ENCODE data around the gene CNN2.

DNA sequence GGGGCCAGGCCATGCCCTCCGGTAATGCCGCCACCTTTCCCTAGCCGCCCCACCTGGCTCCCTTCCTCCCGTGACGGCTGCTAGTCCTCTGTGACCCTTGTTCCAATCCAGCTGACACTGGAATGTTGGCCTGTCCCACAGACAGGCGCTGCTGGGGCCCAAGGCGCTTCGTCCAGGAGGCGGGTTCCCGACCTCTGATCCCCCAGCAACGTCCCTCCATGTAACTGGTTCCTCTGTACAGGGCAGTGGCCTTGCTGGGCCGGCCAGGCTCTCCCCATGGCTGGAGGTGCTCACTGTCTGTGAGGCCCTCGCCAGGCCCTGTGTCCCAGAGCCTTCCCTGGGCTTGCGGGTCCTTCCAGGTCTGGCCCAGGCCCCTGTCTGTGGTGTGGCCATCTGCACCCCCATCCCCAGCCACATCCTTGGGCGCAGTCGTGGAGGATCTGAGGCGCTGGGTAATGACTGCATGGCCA is 33.0 kb upstream of the CNN2 start:
- TF ChIP-seq NRF1 (IDR thresholded peaks at IDR 0.05; ENCODE audit: low read depth, low read length) = no peak
- TF ChIP-seq, protein P1, sequence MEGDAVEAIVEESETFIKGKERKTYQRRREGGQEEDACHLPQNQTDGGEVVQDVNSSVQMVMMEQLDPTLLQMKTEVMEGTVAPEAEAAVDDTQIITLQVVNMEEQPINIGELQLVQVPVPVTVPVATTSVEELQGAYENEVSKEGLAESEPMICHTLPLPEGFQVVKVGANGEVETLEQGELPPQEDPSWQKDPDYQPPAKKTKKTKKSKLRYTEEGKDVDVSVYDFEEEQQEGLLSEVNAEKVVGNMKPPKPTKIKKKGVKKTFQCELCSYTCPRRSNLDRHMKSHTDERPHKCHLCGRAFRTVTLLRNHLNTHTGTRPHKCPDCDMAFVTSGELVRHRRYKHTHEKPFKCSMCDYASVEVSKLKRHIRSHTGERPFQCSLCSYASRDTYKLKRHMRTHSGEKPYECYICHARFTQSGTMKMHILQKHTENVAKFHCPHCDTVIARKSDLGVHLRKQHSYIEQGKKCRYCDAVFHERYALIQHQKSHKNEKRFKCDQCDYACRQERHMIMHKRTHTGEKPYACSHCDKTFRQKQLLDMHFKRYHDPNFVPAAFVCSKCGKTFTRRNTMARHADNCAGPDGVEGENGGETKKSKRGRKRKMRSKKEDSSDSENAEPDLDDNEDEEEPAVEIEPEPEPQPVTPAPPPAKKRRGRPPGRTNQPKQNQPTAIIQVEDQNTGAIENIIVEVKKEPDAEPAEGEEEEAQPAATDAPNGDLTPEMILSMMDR (IDR thresholded peaks at IDR 0.05; ENCODE audit: control extremely low read depth in 1 of 3, insufficient read depth in 1 of 3, low read depth in 1 of 3, low read length in 3 of 3) = no peak
- no peak for TF ChIP-seq SIX5 (IDR thresholded peaks at IDR 0.05; ENCODE audit: low read depth, low read length)
- no peak for TF ChIP-seq CREB1 (IDR thresholded peaks at IDR 0.05)
- TF ChIP-seq POLR2AphosphoS5 (IDR thresholded peaks at IDR 0.05; ENCODE audit: low read depth, low read length) = no peak
- TF ChIP-seq KDM5A (IDR thresholded peaks at IDR 0.05; ENCODE audit: low read length) = no peak
- no peak for TF ChIP-seq GTF2F1 (IDR thresholded peaks at IDR 0.05; ENCODE audit: borderline replicate concordance, low read depth, low read length)
- TF ChIP-seq PHF8 (conservative IDR thresholded peaks at IDR 0.05; ENCODE audit: low read depth, low read length) = no peak
- no peak for TF ChIP-seq EZH2 (IDR thresholded peaks at IDR 0.05; ENCODE audit: low read depth, low read length, severe bottlenecking)
- TF ChIP-seq ZNF274 (IDR thresholded peaks at IDR 0.05; ENCODE audit: borderline replicate concordance, extremely low read depth, low read length) = no peak
- TF ChIP-seq, protein P2, sequence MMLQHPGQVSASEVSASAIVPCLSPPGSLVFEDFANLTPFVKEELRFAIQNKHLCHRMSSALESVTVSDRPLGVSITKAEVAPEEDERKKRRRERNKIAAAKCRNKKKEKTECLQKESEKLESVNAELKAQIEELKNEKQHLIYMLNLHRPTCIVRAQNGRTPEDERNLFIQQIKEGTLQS (IDR thresholded peaks at IDR 0.05; ENCODE audit: insufficient read depth, low read depth, low read length) = no peak
- no peak for TF ChIP-seq POLR2A (IDR thresholded peaks at IDR 0.05; ENCODE audit: control extremely low read depth in 1 of 2, low read depth in 2 of 2, low read length in 2 of 2)
- no peak for TF ChIP-seq ASH2L (IDR thresholded peaks at IDR 0.05; ENCODE audit: low read length)

Measured in H1 (cell line).